ENCODE data around the gene HNRNPM. TPM values are rescaled to one million over a fixed set of nuclear protein-coding genes. Genes with fewer than 3 reads are reported as not detected.

The HNRNPM gene
- total and polyA plus RNA-seq, 9 donors = 88.2 to 285 (median 180) TPM

DNA sequence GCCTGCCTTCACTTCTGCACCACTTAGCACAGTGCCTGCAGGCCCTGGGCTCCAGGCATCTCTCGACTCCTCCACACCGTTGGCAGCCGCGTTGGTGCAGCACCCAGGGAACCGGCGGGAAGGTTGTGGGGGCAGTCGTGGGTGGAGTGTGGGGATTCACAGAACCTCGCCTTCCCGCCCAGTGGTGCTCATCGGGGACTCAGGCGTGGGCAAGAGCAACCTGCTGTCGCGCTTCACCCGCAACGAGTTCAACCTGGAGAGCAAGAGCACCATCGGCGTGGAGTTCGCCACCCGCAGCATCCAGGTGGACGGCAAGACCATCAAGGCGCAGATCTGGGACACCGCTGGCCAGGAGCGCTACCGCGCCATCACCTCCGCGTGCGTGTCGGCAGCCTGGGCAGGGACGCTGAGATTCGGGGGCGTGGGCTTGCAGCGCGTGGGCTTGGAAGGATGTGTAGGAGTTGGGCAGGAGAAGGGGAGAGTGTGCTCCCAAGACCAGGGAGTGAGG, 45.0 kb upstream of the HNRNPM start:
- intact Hi-C loops (cut with DNase I) = loop anchor here in 3 of 4 donors (5.0 to 10.0 kb wide), 3 partner anchors 47 to 903 kb away; partner anchors contain the start of gene PRAM1 (in 1 of the 3)
- TF ChIP-seq EP300 (IDR thresholded peaks at IDR 0.05) (no peak), POLR2A (IDR thresholded peaks at IDR 0.05) (no peak)
- TF ChIP-seq, protein P1, sequence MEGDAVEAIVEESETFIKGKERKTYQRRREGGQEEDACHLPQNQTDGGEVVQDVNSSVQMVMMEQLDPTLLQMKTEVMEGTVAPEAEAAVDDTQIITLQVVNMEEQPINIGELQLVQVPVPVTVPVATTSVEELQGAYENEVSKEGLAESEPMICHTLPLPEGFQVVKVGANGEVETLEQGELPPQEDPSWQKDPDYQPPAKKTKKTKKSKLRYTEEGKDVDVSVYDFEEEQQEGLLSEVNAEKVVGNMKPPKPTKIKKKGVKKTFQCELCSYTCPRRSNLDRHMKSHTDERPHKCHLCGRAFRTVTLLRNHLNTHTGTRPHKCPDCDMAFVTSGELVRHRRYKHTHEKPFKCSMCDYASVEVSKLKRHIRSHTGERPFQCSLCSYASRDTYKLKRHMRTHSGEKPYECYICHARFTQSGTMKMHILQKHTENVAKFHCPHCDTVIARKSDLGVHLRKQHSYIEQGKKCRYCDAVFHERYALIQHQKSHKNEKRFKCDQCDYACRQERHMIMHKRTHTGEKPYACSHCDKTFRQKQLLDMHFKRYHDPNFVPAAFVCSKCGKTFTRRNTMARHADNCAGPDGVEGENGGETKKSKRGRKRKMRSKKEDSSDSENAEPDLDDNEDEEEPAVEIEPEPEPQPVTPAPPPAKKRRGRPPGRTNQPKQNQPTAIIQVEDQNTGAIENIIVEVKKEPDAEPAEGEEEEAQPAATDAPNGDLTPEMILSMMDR (IDR thresholded peaks at IDR 0.05) = no peak
- Histone ChIP-seq H3K9me3 (no peaks in the 10 kb centered on the region), H3K27ac (no peak overlapping the region), H3K27me3 (no peaks in the 10 kb centered on the region), H3K4me1 (ENCODE audit: insufficient read depth) (peaks cover 12% of the 10 kb centered on the region), H3K36me3 (no peaks in the 10 kb centered on the region), H3K4me3 (no peak overlapping the region)
- no peak for DNase-seq
- WGBS, 3 donors = 88 to 93% (median 92%) methylated on average over 32 to 34 of the region's 34 CpGs

DNA sequence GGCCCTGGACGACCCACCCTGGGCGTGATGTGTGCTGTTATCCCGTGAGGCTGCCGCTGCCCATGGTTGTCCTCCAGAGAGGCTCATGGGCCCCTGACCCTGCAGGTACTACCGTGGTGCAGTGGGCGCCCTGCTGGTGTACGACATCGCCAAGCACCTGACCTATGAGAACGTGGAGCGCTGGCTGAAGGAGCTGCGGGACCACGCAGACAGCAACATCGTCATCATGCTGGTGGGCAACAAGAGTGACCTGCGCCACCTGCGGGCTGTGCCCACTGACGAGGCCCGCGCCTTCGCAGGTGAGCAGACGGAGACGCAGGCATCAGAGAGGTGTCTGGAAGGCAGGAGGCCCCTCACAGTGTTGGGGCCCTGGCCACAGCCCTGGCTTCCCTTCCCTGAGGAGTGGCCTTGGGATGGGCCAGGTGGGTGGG, 42.8 kb upstream of the HNRNPM start:
- Histone ChIP-seq H3K27me3 (no peaks in the 10 kb centered on the region), H3K4me1 (ENCODE audit: insufficient read depth) (peaks cover 14% of the 10 kb centered on the region), H3K27ac (no peak overlapping the region), H3K4me3 (no peak overlapping the region), H3K9me3 (no peaks in the 10 kb centered on the region), H3K36me3 (no peaks in the 10 kb centered on the region)
- intact Hi-C loops (cut with DNase I) = loop anchor here in 1 of 4 donors (10.0 kb wide), 1 partner anchor 103 kb away; the partner anchor contains the start of gene PRAM1
- no peak for TF ChIP-seq EP300 (IDR thresholded peaks at IDR 0.05)
- TF ChIP-seq POLR2A (IDR thresholded peaks at IDR 0.05) = no peak
- TF ChIP-seq, protein P1 (IDR thresholded peaks at IDR 0.05) = no peak
- no peak for DNase-seq
- 94 to 95% (median 95%) methylated on average over 21 of the region's 21 CpGs for WGBS, 3 donors

DNA sequence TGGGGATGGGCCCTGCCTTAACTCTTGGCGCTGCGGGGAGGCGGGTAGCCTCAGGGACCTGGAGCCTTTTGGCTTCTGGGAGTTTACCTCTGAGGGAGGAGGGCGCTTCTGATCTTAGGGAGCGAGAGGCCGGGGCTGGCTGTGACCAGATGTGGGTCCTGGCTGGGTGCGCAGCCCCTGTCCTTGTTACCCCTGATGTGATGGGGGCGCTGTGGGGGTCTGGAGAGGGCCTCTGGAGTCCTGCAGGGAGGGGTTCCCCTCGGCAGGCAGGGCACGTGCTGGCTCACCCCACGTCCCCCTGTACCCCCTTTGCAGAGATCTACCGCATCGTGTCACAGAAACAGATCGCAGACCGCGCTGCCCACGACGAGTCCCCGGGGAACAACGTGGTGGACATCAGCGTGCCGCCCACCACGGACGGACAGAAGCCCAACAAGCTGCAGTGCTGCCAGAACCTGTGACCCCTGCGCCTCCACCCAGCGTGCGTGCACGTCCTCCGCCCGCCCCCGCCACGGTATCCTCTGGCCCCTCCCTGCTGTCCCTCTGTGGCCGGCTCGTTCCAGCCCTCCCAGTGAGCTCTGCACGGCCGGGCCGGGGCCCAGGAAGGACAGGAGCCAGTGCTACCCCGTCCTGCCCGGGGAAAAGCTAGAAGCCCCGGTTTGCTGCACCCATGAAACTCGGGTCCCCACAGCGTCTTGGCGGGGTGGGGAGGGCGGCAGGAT, 41.5 kb upstream of the HNRNPM start:
- Histone ChIP-seq H3K36me3 (no peaks in the 10 kb centered on the region), H3K4me3 (no peak overlapping the region), H3K27ac (peak overlapping the region in 1 of 2 donors; percentile 38), H3K4me1 (ENCODE audit: insufficient read depth) (peaks cover 8% of the 10 kb centered on the region), H3K9me3 (no peaks in the 10 kb centered on the region), H3K27me3 (no peaks in the 10 kb centered on the region)
- 57 to 90% (median 61%) methylated on average over 43 to 44 of the region's 44 CpGs for WGBS, 3 donors
- intact Hi-C loops (cut with DNase I) = loop anchor here in 1 of 4 donors (10.0 kb wide), 1 partner anchor 102 kb away; the partner anchor contains the start of gene PRAM1
- TF ChIP-seq, protein P1 (IDR thresholded peaks at IDR 0.05) = no peak
- TF ChIP-seq EP300 (IDR thresholded peaks at IDR 0.05) = no peak
- no peak for TF ChIP-seq POLR2A (IDR thresholded peaks at IDR 0.05)
- peak in 1 of 5 donors; percentile 56 for DNase-seq

DNA sequence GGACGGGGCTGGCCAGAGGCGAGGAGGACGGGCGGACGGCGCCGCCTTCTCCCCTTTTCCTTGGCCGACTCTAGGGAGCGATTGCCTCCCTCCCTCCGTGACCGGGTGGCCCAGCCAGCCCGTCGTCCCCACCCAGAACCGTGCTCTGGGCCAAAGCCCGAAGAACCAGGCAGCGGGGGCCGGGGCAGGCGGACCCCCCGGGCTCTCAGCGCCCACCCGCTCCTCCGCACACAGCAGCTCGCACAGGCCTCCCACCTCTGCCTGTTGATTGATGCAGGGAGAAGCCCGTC, 41.0 kb upstream of the HNRNPM start:
- Histone ChIP-seq H3K9me3 (no peaks in the 10 kb centered on the region), H3K4me3 (no peak overlapping the region), H3K4me1 (ENCODE audit: insufficient read depth) (peaks cover 7% of the 10 kb centered on the region), H3K27me3 (no peaks in the 10 kb centered on the region), H3K27ac (peak overlapping the region in 1 of 2 donors; percentile 38), H3K36me3 (no peaks in the 10 kb centered on the region)
- TF ChIP-seq POLR2A (IDR thresholded peaks at IDR 0.05) (no peak), EP300 (IDR thresholded peaks at IDR 0.05) (no peak)
- TF ChIP-seq, protein P1 (IDR thresholded peaks at IDR 0.05) = no peak
- 31 to 81% (median 65%) methylated on average over 23 to 24 of the region's 24 CpGs for WGBS, 3 donors
- intact Hi-C loops (cut with DNase I) = loop anchor here in 1 of 4 donors (10.0 kb wide), 1 partner anchor 101 kb away; the partner anchor contains the start of gene PRAM1
- DNase-seq = peak in 1 of 5 donors; percentile 47

All from ovary (tissue), 9 donors.